Upper lobe of right lung (tissue), 1 donor: ENCODE data around the gene TPST1. TPM values are rescaled to one million over a fixed set of nuclear protein-coding genes. Genes with fewer than 3 reads are reported as not detected.

Experiments
- ATAC-seq: fragments of 200-7000 bp; cut with Tn5 transposase; one replicate; pipeline ENCODE4 v1.9.1; 2020; ENCODE audit warnings: mild to moderate bottlenecking, moderate library complexity
- DNase-seq: peaks from one replicate; pipeline ENCODE4 v3.0.0-alpha.2; 2020
- H3K27ac ChIP-seq: fragments of 200-600 bp; one replicate; pipeline ENCODE4 v1.8.0; 2022
- H3K27me3 ChIP-seq: fragments of 200-600 bp; one replicate; pipeline ENCODE4 v1.8.0; 2022; ENCODE audit warnings: mild to moderate bottlenecking
- H3K36me3 ChIP-seq: fragments of 200-600 bp; one replicate; pipeline ENCODE4 v1.8.0; 2022
- H3K4me1 ChIP-seq: fragments of 200-600 bp; one replicate; pipeline ENCODE4 v1.8.0; 2022
- H3K4me3 ChIP-seq: fragments of 200-600 bp; one replicate; pipeline ENCODE4 v1.8.0; 2022; ENCODE audit warnings: mild to moderate bottlenecking
- H3K9me3 ChIP-seq: fragments of 200-600 bp; one replicate; pipeline ENCODE4 v1.8.0; 2022
- intact Hi-C: fragments of 100-400 bp; cut with DNase I; formaldehyde crosslinking; loops from one replicate; pipeline ENCODE4 v1.11.0; 2022
- total RNA-seq: library from RNA; stranded (reverse); fragmentation: NEBNext Ultra II Directional; extraction: Animal tissue kit (Norgen Biotek cat#: 25700); gene quantifications from one replicate; pipeline ENCODE4 v1.2.1, GENCODE V29; 2021
- TF ChIP-seq, protein P1 (sequence below): fragments of 200-600 bp; IDR thresholded peaks from one replicate; pipeline ENCODE4 v1.8.0; 2022; ENCODE audit warnings: antibody characterized with exemption
- donor health status: DM: no; HTN: yes; CAD: no; lungs with severe emphysema.

Gene TPST1
- total RNA-seq, 1 donor from 2014 or later, result 20.1 TPM

DNA sequence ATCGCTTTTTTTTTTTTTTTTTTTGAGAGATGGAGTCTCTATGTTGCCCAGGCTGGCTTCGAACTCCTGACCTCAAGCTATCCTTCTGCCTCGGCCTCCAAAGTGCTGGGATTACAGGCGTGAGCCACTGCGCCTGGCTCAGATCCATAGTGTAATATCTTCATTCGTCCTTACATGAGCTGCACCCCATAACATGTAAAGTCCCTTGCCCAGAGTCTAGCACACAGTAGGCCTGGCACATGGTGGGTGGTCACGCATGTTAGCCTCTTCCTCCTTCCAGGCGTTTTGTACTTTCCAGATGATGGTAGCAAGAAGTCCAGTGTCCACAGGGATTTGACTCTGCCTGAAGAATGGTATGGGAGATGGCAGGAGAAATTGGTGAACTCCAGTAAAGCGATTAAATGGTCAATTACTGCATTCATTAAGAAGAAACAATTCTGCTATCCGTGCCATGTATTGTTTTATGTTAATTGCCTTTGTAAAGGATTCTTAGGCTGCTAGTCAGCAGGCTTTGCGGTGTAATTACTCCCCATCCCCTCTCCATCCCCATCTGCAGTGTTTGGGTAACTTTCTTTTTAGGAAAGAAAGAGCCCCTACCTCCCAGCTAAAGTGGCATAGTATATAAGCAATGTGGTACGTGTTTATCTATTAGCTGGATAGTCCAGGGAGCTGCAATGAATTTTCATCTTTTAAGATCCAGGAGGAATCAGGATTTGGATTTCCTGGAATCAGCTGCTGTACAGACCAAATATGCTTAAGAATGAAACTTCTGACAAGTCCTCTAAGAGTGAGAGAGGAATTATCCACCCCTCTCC is 1.2 kb downstream of the TPST1 start:
- peaks cover 25% of the 10 kb centered on the region for H3K4me1 ChIP-seq
- intact Hi-C loops, result no loop called here
- H3K27me3 ChIP-seq, result no peaks in the 10 kb centered on the region
- H3K9me3 ChIP-seq, result no peaks in the 10 kb centered on the region
- H3K4me3 ChIP-seq, result peak overlapping the region; percentile 92
- TF ChIP-seq, protein P1, sequence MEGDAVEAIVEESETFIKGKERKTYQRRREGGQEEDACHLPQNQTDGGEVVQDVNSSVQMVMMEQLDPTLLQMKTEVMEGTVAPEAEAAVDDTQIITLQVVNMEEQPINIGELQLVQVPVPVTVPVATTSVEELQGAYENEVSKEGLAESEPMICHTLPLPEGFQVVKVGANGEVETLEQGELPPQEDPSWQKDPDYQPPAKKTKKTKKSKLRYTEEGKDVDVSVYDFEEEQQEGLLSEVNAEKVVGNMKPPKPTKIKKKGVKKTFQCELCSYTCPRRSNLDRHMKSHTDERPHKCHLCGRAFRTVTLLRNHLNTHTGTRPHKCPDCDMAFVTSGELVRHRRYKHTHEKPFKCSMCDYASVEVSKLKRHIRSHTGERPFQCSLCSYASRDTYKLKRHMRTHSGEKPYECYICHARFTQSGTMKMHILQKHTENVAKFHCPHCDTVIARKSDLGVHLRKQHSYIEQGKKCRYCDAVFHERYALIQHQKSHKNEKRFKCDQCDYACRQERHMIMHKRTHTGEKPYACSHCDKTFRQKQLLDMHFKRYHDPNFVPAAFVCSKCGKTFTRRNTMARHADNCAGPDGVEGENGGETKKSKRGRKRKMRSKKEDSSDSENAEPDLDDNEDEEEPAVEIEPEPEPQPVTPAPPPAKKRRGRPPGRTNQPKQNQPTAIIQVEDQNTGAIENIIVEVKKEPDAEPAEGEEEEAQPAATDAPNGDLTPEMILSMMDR, result no peak
- ATAC-seq (no peak), DNase-seq (peak; percentile 34)
- peak overlapping the region; percentile 80 for H3K27ac ChIP-seq
- H3K36me3 ChIP-seq, result no peaks in the 10 kb centered on the region

- Histone ChIP-seq H3K27me3 (no peaks in the 10 kb centered on the region), H3K4me3 (peak overlapping the region; percentile 92), H3K9me3 (no peaks in the 10 kb centered on the region), H3K36me3 (no peaks in the 10 kb centered on the region), H3K27ac (no peak overlapping the region), H3K4me1 (peaks cover 25% of the 10 kb centered on the region)
- ATAC-seq (no peak), DNase-seq (no peak)
- intact Hi-C loops, result no loop called here
- TF ChIP-seq, protein P1, result no peak
These were observed 1.8 kb downstream of the TPST1 start for GRCh38 chr7:66206934-66207240.

- peaks cover 25% of the 10 kb centered on the region for H3K4me1 ChIP-seq
- H3K36me3 ChIP-seq, result no peaks in the 10 kb centered on the region
- intact Hi-C loops, result no loop called here
- no peak for ATAC-seq
- TF ChIP-seq, protein P1, result no peak
- peak overlapping the region; percentile 92 for H3K4me3 ChIP-seq
- H3K27me3 ChIP-seq, result no peaks in the 10 kb centered on the region
- no peak overlapping the region for H3K27ac ChIP-seq
- no peaks in the 10 kb centered on the region for H3K9me3 ChIP-seq
- no peak for DNase-seq
These were observed 2.4 kb downstream of the TPST1 start for GRCh38 chr7:66207540-66207939.

GRCh38 chr7:66211429-66211828 is 6.3 kb downstream of the TPST1 start:
- TF ChIP-seq, protein P1, result no peak
- Histone ChIP-seq H3K27ac (no peak overlapping the region), H3K9me3 (no peaks in the 10 kb centered on the region), H3K4me3 (no peak overlapping the region), H3K27me3 (no peaks in the 10 kb centered on the region), H3K36me3 (no peaks in the 10 kb centered on the region), H3K4me1 (peaks cover 19% of the 10 kb centered on the region)
- intact Hi-C loops, result no loop called here
- ATAC-seq (no peak), DNase-seq (peak; percentile 6)

- TF ChIP-seq, protein P1, result no peak
- ATAC-seq (no peak), DNase-seq (no peak)
- Histone ChIP-seq H3K27me3 (no peaks in the 10 kb centered on the region), H3K4me3 (no peak overlapping the region), H3K4me1 (no peaks in the 10 kb centered on the region), H3K27ac (no peak overlapping the region), H3K9me3 (no peaks in the 10 kb centered on the region), H3K36me3 (no peaks in the 10 kb centered on the region)
- intact Hi-C loops, result no loop called here
These were observed 8.5 kb downstream of the TPST1 start for GRCh38 chr7:66213637-66214036.

DNA sequence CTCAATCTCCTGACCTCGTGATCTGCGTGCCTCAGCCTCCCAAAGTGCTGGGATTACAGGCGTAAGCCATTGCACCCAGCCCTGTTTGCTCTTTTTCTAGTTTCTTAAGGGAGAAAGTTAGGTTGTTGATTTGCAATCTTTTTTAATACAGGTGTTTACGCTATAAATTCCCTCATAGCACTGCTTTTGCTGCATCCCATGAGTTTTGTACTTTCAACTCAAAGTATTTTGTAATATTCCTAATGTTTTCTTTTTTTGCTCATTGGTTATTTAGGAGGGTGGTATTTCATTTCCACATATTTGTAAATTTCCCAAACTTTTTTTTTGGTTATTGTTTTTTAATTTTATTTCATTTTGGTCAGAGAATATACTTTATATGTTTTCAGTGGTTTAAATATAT is 11.6 kb downstream of the TPST1 start:
- TF ChIP-seq, protein P1, result no peak
- Histone ChIP-seq H3K9me3 (no peaks in the 10 kb centered on the region), H3K4me1 (no peaks in the 10 kb centered on the region), H3K27ac (no peak overlapping the region), H3K36me3 (no peaks in the 10 kb centered on the region), H3K27me3 (no peaks in the 10 kb centered on the region), H3K4me3 (no peak overlapping the region)
- intact Hi-C loops, result no loop called here
- no peak for ATAC-seq
- DNase-seq, result no peak
